Cortex of kidney (tissue), 1 donor: ENCODE measurements around the gene BOK.
"Not testable (repeated sequence)": the region's sequence is repeated elsewhere in the genome, so short reads cannot be mapped to it uniquely, and the experiment has no call there.

ENCODE experiments used
- DNase-seq: peaks from one replicate; lab custom pipeline; 2025; lab: John Stamatoyannopoulos, UW

The BOK gene, protein sequence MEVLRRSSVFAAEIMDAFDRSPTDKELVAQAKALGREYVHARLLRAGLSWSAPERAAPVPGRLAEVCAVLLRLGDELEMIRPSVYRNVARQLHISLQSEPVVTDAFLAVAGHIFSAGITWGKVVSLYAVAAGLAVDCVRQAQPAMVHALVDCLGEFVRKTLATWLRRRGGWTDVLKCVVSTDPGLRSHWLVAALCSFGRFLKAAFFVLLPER

DNA sequence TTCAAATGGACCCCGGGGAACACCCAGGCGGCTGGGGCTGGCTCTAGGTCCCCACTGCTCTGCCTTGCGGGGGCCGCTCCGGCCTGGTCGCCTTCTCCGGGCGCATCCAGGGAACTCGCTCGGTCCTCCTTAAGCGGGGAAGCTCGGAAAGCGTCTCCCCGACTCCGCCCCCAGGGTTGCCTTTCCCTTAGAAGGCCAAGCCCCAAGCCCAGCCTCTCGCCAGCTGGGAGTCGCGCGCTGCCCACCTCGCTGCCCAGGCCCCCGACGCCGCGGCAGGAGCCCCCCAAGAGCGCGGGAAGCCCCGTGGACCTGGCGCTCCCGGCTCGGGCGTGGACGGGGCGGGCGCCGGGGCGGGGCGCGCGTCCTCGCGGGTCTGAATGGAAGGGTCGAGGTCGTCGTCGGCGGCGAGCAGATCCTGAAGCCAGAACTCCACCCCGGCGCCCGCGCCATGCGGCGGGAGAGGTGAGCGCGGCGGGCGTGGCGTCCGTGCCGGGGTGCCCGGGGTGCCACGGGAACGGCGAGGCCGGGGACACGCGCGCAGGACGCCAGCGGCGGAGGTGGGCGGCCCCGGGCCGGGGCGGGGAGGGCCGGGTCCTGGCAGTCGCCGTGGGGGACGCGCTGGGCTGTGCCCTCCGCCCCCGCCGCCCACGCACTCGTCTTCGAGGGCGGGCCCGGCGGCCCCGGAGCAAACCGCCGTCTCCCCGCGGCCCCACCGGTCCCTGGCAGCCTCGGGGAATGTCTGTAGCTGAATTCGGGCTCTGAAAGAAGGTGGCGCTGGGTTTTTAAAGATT, at the start of gene BOK:
TSS of gene BOK (plus strand) at position 214 of the 791 bp plus-strand sequence. CDS start 739 bp downstream, outside the sequence.
- DNase-seq = no peak

- no peak for DNase-seq
Measured at GRCh38 chr2:241509155-241509784, 49.3 kb upstream of the BOK start.

DNA sequence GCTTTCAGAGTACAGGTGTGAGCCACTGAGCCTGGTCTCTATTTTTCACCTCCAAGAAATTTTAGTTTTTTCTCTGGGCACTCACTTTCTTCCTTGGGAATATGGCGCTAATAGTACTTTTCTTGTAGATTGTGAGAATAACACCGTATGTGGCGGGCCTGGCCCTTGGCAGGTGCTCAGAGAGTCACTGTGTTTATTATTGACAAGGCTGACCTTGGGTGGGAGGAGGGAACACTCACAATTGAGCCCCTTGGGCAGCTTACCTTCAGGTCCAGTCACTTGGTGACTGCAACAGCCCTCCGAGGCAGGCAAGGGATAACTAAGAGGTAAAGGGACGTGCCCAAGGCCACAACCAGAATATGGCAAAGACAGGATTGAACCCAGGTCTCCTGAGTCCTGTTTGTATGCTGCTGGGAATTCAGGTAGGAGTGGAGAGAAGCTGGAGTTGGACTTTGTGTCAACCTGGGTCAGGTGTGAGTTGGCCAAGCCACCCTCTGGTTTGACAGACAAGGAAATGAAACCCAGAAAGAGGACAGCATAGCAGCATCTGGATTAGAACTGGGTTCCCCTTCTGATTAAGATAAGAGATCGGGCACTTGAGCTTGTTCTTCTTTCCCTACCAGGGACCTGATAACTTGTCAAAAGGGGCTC, 47.3 kb upstream of the BOK start:
- DNase-seq = no peak

- DNase-seq = no peak
Measured at GRCh38 chr2:241514553-241514952, 44.0 kb upstream of the BOK start.

- DNase-seq = no peak
Measured at GRCh38 chr2:241514986-241515737, 43.4 kb upstream of the BOK start.

GRCh38 chr2:241516520-241516965, 42.0 kb upstream of the BOK start:
- DNase-seq = no peak

DNA sequence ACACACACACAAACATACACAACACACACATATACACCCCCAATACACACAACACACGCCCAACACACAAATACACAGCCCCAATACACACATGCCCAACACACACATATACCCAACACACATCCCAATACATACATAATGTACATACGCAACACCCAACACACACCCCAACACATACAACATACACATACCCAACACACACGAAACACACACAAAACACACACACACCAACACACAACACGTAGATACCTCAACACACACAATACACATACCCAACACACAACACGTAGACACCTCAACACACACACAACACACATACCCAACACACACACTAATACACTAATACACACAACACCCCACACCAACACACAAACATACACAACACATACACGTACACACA, 41.2 kb upstream of the BOK start:
- DNase-seq = no peak

DNA sequence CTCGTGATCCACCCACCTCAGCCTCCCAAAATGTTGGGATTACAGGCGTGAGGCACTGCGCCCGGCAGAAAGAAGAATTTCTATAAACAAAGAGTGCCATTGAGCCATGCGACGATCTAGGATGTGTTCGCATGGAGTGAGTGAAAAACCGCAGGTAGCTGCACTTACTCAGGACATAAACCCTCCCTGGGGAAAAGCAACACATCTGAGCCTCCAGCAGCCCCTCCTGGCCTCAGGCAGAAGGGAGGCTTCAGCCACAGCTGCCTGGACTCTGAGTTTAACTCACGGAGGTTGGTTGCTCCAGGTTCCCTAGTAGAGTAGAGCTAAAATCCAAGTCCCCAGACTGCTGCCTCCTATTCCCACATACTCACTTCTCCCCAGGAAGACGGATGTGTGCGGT, 38.9 kb upstream of the BOK start:
- no peak for DNase-seq

DNA sequence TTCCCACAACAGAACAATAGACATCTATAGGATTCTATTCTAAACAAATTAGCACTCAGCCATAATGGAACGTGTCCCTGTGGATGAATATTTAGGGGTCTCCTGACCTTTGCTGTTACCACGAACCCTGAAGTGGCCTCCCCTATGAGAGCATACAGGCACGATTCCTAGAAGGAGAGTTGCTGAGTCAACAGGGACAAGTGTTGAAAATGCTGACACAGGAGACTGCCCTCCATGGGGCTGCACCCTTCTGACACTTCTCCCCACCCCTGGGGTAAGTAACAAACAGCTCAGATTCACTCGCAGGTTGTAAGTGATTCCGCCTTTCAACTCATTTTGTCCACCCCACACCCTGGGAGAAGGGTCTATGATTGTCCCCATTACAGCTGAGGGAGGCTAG, 36.1 kb upstream of the BOK start:
- DNase-seq = no peak

DNA sequence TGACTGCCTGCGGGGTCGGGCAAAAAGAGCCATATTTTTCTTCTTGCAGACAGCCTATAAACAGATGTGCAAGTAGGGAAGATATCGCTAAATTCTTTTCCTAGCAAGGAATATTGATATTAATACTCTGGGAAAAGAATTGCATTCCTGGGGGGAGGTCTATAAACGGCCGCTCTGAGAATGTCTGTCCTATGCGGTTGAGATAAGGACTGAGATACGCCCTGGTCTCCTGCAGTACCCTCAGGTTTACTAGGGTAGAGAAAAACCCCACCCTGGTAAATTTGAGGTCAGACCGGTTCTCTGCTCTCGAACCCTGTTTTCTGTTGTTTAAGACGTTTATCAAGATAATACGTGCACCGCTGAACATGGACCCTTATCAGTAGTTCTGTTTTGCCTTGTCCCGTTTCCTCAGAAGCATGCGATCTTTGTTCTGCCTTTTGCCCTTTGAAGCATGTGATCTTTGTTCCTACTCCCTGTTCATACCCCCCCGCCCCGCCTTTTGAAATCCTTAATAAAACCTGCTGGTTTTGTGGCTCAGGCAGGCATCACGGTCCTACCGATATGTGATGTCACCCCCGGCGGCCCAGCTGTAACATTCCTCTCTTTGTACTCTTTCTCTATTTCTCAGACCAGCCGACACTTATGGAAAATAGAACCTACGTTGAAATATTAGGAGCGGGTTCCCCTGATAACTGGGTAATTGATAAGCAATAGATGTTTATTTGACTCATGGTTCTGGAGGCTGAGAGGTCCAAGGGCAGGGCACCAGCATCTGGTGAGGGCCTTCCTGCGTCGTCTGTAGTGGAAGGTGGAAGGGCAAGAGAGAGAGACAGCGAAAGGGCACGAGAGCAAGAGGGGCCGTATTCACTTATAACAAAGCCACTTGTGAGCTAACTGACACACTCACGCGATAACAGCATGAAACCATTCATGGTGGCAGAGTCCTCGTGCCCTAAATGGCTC, 32.4 kb upstream of the BOK start:
- not testable (repeated sequence) for DNase-seq

DNA sequence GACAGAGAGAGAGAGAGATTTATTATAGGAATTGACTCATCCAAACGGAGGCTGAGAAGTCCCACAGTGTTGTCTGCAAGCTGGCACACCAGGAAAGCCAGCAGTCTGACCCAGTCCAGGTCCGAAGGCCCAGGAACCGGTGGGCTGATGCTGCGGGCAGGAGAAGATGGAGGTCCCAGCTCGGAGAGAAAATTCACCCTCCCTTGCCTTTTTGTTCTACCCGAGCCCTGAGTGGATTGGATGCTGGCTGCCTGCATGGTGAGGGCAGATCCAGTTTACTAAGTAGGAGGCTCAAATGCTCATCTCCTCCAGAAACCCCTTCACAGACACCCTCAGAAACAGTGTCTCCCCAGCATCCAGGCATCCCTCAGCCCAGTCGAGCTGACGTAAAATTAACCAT, 28.0 kb upstream of the BOK start:
- no peak for DNase-seq

DNA sequence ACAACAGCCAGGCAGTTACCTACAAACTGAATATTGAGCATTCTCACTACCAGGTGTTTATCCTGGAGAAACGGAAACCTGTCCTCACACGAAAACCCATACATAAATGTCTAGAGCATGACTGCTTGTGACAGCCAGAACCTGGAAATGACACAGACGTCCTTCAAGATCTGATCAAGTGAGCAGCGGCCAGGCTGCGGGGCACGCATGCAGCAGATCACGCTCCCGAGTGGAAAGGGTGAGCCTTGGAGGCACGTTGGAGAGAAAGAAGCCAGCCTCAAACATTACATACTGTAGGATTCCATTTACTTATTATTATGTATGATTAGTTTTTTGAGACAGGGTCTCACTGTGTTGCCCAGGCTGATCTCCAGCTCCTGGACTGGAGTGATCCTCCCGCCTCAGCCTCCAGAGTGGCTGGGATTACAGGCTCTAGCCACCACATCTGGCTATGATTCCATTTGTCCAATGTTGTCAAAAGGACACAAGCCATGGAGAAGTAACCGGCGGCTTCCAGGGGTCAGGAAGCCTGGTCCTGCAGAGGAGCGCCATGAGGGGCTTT, 27.3 kb upstream of the BOK start:
- no peak for DNase-seq

GRCh38 chr2:241532168-241532567, 26.4 kb upstream of the BOK start:
- DNase-seq = no peak

- DNase-seq = no peak
Measured at GRCh38 chr2:241532733-241533601, 25.6 kb upstream of the BOK start.

GRCh38 chr2:241534293-241534692, 24.3 kb upstream of the BOK start:
- DNase-seq = no peak

DNA sequence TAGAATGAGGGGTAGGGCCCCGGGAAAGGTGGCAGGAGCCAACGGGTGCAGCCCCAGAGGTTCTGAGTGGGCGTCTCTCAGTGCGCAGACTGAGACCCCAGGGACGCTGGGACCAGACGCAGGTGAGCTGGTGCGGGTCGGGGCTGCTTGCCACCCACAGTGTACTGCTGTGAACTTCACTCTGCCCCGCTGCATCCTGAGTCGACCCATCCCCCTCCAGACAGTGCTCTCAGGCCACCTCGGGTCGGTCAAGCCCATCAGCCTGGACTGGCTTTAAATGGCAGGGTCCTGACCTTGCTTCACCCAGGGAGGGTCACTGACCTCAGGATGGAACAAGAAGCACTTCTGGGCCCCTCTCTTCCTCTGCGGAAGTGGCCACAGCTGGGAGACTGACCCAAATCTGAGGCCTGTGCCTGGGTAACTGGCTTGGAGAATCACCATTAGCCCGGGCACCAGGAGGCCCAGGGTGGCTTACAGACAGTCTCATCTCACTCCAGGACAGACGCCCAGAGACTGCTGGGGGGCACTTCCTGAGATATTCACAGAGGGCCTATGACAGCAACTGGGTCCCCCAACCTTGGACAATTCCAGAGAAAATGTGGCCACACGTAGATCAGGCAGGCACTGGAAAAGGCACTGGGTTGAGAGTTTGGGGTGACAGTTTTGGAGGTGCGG, 23.7 kb upstream of the BOK start:
- DNase-seq = no peak

DNA sequence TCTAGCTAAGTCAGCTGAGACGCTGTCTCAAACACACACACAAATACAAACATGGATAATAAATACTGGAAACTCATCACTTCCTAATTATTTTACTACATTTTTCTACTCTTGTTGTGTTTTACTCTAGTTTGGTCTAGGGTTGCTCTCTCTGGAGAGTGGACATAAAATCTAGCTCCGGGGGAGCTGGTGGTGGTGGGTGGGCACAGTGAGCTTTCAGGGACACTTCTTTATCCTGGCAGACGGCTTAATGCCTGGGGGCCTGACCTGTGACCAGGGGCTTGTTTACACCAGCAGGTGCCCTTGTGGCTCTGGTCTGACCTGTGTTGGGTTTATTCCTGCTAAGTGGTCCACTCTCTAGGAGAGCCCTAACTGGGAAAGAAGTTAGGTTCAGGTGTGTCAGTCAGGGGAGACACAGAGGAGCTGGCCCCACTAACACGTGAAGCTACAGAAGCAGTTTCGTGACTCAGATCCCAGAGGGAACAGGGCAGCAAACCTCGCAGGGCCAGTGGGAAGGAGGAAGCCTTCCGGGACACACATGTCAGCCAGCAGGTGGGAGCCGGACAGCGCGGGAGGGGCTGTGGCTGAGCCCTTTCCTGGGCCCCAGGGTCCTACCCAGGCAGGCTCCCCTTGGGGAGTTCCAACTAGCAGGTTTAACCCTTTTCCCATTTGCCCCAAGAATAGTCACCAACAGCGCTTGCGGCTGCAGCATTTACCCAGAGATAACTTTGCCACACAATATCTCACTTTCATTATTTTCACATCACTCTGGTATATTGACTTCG, 22.5 kb upstream of the BOK start:
- DNase-seq = no peak
